ENCODE results near the gene CCBE1.

DNA sequence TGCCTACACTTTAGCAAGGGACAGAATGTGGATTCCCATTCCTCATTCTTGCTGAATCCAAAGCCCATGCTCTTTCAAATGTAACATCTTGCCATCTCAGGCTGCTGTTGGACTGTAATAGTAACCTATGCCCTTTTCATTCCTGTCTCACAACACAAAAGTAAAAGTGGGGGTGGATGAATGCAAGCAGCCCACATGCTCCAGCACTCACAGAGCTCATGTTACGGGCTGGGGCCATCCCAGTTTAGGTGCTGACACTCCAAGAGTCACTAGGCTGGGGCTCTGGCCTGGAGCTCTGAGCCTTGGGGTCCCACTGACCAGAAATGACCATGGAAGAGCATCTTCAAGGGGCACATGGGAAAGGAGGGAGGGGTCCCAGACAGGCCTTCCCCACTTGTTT, 47.6 kb downstream of the CCBE1 start:
- TF ChIP-seq CTCF (IDR thresholded peaks at IDR 0.05; ENCODE audit: insufficient read depth, low read length, poor library complexity, severe bottlenecking) = no peak
- TF ChIP-seq EZH2phosphoT487 (conservative IDR thresholded peaks at IDR 0.05; ENCODE audit: low read length) = no peak

Data from SU-DHL-6 (cell line).